Upper lobe of left lung (tissue), 4 donors: ENCODE data around the gene L3MBTL1.

Experiments used
- EP300 ChIP-seq, 4 donors: sonication (generic); formaldehyde crosslinking; IDR thresholded peaks; one replicate each; pipeline ENCODE4 v1.5.1; 2017; ENCODE audit warnings: antibody characterized with exemption in 4 of 4, control low read depth in 2 of 4
- POLR2A ChIP-seq, 4 donors: fragments of 450-650 bp; IDR thresholded peaks; one replicate each; pipeline ENCODE4 v1.5.1; 2016 to 2017; ENCODE audit warnings: antibody characterized with exemption in 4 of 4, mild to moderate bottlenecking in 2 of 4
- TF ChIP-seq, protein P1 (sequence below), 6 experiments: fragments of 450-650 bp in 4 of 6; fragments of 200-600 bp in 2 of 6; sonication (generic) in 2 of 6; IDR thresholded peaks; one replicate each; pipeline ENCODE4 v1.5.1; 2016 to 2019; ENCODE audit warnings: antibody characterized with exemption in 6 of 6

DNA sequence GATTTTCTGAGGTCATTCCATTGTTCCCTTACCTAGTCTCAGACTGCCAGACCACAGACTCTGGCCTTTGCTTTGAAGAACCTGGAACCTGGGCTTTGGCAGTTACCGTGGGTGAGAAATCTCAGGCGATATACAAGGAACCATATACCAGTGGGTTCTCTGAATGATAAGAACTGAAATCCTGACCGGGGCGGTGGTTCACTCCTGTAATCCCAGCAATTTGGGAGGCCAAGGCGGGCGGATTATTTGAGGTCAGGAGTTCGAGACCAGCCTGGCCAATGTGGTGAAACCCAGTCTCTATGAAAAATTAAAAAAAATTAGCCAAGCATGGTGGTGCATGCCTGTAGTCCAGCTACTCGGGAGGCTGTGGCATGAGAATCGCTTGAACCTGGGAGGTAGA, 37.0 kb downstream of the L3MBTL1 start:
- TF ChIP-seq, protein P1, sequence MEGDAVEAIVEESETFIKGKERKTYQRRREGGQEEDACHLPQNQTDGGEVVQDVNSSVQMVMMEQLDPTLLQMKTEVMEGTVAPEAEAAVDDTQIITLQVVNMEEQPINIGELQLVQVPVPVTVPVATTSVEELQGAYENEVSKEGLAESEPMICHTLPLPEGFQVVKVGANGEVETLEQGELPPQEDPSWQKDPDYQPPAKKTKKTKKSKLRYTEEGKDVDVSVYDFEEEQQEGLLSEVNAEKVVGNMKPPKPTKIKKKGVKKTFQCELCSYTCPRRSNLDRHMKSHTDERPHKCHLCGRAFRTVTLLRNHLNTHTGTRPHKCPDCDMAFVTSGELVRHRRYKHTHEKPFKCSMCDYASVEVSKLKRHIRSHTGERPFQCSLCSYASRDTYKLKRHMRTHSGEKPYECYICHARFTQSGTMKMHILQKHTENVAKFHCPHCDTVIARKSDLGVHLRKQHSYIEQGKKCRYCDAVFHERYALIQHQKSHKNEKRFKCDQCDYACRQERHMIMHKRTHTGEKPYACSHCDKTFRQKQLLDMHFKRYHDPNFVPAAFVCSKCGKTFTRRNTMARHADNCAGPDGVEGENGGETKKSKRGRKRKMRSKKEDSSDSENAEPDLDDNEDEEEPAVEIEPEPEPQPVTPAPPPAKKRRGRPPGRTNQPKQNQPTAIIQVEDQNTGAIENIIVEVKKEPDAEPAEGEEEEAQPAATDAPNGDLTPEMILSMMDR (IDR thresholded peaks at IDR 0.05): no peak
- TF ChIP-seq POLR2A (IDR thresholded peaks at IDR 0.05): no peak
- TF ChIP-seq EP300 (IDR thresholded peaks at IDR 0.05): no peak
